ENCODE results near the gene NPTX2.

The NPTX2 gene

GRCh38 chr7:98619450-98620321 is 2.6 kb downstream of the NPTX2 start:
- peak; percentile 4 for DNase-seq

GRCh38 chr7:98621573-98622482 is 4.7 kb downstream of the NPTX2 start:
- no peak for DNase-seq

- DNase-seq = no peak
These were observed 5.8 kb downstream of the NPTX2 start for GRCh38 chr7:98622926-98623325.

- DNase-seq = no peak
These were observed 7.8 kb downstream of the NPTX2 start for GRCh38 chr7:98624846-98625420.

- DNase-seq = no peak
These were observed 9.7 kb downstream of the NPTX2 start for GRCh38 chr7:98626460-98627412.

GRCh38 chr7:98627413-98627790 is 10.3 kb downstream of the NPTX2 start:
- DNase-seq = no peak

DNA sequence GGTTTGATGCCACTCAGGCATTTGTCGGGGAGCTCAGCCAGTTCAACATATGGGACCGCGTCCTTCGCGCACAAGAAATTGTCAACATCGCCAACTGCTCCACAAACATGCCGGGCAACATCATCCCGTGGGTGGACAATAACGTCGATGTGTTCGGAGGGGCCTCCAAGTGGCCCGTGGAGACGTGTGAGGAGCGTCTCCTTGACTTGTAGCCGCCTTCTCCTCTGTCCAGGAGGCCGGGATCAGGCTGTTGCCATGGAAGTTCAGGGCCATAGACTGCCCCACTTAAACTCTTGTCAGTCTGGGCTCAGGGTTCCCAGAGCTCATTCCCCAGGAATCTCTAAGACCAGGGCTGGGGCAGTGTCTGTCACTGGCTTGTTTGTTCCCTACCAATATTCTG is 11.3 kb downstream of the NPTX2 start:
- DNase-seq = no peak

DNA sequence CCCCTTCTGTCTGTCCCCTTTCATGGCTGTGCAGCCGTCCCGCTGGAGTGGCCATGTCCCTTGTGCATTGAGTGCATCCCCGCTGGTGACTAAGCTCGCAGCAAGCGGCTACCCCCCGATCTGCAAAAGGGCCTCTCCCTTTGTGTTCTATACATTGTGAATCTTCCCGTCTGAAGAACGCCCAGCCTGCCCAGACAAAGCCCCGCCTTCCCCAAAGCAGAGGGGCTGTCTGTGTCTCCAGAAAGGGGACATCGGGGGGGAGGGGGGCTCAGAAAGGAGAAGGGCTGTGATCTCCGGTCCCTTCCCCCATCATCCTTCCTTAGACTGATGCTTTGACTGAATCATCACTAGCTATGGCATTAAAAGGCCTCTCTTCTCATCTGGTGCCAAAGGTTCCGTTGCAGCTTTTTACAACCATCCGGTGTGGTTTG is 11.9 kb downstream of the NPTX2 start:
- DNase-seq = no peak

DNA sequence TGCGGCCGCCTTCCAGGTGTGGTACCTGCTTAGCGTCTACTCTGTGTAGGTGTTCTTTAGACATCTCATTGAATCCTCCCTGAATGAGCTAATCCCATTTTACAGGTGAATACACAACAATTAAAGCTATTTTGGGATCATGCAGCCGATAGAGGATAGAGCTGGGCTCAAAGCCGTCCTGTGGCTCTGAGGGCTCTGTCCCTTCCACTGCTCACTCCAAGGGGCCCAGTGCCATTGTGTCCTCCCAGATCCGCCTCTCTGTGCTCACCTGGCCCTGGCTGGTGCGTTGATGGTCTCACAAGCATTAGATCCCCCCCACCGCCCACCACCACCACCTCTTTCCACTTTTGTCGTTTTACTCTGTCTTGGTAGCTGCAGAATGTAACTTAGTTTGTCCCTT is 13.1 kb downstream of the NPTX2 start:
- no peak for DNase-seq

- DNase-seq = no peak
These were observed 13.7 kb downstream of the NPTX2 start for GRCh38 chr7:98630770-98631169.

GRCh38 chr7:98638853-98639252 is 21.8 kb downstream of the NPTX2 start:
- no peak for DNase-seq

DNA sequence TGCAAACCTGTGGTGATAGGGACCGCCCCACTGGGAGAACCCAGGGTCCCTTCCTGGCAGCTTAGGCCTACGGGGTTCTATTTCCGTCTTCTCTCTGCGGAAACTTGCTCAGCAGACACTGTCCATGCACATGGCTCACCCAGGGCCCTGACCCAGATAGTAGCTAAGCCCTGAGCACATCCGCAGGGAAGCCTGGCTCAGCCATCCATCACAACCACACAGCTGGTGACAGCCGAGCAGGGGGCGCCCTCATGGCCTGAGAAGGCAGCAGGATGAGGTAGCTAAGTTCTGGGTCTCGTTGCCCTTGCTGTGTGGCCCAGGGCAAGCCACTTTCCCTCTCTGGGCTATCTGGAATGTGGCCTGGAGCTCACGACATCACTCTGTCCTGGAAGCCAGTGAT is 23.3 kb downstream of the NPTX2 start:
- DNase-seq = no peak

- no peak for DNase-seq
These were observed 24.8 kb downstream of the NPTX2 start for GRCh38 chr7:98641646-98642500.

DNA sequence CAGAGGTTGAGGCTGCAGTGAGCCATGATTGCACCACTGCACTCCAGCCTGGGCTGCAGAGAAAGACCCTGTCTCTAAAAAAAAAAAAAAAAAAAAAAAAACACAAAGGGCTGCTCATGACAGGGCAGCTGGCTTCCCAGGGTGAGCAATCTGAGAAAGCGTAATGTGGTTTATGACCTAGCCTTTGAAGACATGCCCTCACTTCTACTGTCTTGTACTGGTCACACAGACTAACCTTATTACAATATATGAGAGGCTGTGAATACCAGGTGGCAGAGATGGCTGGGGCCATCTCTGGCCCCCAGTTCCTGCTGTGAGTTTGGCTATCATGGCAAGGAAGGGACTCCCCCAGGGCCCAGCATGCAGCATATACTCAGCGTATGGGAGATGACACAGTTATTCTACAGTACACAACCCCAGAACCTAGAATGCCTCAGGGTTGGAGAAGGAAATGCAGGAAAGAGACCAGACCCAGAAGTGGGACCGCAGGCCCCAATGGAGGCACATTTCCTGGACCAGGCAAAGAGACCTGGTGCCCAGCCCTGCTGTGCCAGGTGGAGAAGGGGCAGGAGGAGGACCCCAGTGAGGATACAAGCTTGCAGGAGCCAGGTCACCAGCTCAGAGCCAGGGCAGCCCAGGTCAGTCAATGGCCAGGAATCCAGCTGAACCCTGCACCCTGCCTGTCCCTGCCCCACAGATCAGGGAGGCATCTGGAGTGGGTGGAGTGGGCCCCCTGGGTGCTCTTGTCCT is 26.3 kb downstream of the NPTX2 start:
- DNase-seq = no peak

DNA sequence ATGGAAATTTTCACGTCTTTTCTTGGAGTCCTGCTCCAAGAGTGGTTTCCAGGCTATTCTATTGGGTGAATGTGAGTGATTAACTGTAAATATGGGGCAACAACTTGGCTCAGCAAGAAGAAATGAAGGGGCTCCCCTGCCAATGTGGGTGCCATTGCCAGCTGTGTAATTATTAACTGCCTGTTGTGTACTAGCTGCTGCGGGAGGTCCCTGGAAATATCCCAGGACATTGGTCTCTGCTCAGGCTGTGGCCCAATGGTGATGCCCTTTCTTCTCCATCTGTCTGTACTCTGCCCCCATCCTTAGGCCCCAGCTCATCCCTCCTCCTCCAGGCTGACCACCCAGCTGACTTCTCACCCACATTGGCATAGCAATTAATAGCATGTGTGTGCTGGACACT is 29.4 kb downstream of the NPTX2 start:
- no peak for DNase-seq

- DNase-seq = no peak
These were observed 30.2 kb downstream of the NPTX2 start for GRCh38 chr7:98647326-98647725.

GRCh38 chr7:98651760-98652159 is 34.7 kb downstream of the NPTX2 start:
- no peak for DNase-seq

DNA sequence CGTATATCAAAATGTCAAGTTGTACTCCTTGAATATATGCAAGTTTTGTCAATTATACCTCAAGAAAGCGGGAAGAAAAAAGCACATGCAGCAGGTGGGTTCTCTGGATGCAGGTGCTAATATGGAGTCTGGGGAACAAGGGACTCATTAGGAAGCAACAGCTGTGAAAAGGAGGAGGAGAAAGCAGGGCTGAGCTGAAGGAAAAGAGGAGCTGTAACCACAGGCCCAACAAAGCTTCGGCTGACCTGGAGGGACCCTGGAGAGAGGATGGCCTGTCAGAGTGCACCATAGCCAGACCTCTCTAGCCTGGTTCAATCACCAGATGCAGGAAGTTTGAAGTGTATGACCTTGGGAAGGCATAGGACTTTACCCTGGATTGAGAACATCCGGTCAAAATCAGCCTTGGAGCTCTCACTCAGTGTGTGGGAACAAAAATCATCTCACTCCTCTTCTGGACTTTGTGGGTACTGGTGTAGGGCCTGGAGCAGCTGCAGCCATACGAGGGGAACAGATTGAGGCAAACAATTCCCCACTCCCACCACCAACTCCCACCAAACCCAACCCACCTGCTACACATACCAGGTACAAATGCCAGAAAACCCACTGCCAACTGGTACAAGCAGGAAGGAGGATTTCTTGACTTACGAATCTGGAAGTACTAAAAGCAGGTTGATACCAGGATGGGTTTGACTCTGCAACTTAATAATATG is 36.7 kb downstream of the NPTX2 start:
- DNase-seq = no peak

DNA sequence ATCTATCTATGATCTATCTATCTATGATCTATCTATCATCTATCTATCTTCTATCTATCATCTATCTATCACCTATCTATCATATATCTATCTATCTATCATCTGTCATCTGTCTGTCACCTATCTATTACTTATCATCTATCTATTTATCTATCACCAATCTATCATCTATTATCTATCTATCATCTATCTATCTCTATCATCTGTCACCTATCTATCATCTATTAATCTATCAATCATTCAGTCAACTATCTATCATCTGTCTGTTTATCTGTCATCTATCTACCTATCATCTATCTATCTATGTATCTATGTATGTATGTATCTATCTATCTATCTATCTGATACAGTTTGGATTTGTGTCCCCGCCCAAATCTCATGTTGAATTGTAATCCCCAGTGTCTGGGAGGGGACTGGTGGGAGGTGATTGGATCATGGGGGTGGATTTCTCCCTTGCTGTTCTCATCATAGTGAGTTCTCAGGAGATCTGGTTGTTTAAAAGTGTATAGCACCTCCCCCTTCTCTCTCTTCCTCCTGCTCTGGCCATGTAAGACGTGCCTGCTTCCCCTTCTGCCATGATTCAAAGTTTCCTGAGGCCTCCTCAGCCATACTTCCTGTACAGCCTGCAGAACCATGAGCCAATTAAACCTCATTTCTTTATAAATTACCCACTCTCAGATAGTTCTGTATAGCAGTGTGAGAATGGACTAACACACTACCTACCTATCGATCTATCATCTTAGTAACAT is 37.6 kb downstream of the NPTX2 start:
- no peak for DNase-seq

Measured in activated CD4-positive, alpha-beta T cell treated with anti-CD3 and anti-CD28 coated beads, Interleukin-10, Interleukin-2, amounts not matched to agents 100 ng/mL and 50 ng/mL, durations not matched to agents 16 hours and 8 hours (primary cell).